HEK293T (cell line): Measurements from ENCODE around the gene RBM42.

Experiments used
- CTBP1 ChIP-seq: fragments of 450-650 bp; IDR thresholded peaks from 2 replicates; pipeline ENCODE4 v1.6.1; 2016; ENCODE audit warnings: borderline replicate concordance
- ELF4 ChIP-seq: fragments of 450-650 bp; IDR thresholded peaks from 2 replicates; pipeline ENCODE4 v1.6.1; 2017; ENCODE audit warnings: antibody characterized with exemption
- FOXA1 ChIP-seq: fragments of 450-650 bp; IDR thresholded peaks from 2 replicates; pipeline ENCODE4 v1.6.1; 2016; ENCODE audit warnings: mild to moderate bottlenecking
- HDGF ChIP-seq: fragments of 450-650 bp; IDR thresholded peaks from 2 replicates; pipeline ENCODE4 v1.6.1; 2017; ENCODE audit warnings: antibody characterized with exemption, borderline replicate concordance
- L3MBTL2 ChIP-seq: fragments of 450-650 bp; conservative IDR thresholded peaks from 2 replicates; pipeline ENCODE4 v1.6.1; 2016; ENCODE audit warnings: mild to moderate bottlenecking
- SP1 ChIP-seq: fragments of 450-650 bp; IDR thresholded peaks from 2 replicates; pipeline ENCODE4 v1.6.1; 2017
- TARDBP ChIP-seq: fragments of 450-650 bp; IDR thresholded peaks from 2 replicates; pipeline ENCODE4 v1.6.1; 2016

DNA sequence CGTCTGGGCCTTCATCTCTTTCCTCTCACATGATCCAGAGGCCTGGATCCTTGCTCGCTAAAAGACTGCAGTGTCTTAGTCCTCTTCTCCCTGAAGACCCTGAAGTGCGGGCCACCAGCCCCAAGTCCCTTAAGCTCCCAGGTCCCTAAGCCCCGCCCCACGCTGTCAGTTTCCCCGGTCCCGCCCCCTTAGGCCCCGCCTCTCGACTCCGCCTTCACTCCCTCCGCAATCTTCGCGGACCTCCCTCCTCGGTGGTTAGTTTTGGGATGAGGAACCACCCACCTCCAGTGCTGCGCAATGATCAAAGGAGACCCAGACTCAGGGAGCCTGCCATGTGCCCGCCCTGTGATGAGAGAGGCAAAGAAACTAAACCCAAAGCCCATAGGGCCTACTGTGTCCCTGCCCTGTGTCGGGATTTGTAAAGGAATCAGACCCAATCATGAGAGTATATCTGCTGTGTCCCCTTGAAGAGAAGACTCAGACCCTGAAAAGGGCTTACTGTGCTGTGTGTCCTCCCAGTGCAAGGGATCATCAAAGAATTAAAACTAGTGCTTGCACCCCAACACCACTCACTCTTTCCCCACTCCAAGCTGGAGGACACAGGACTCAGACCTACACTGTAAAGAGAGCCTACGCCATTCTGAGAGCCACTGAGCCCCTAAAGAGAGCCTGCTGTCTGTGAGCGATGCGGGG, 16.3 kb downstream of the RBM42 start:
- TF ChIP-seq TARDBP (no peak), FOXA1 (no peak), L3MBTL2 (no peak), ELF4 (no peak), CTBP1 (no peak), SP1 (no peak), HDGF (no peak)
